MCF 10A (cell line): ENCODE results near the gene MIPOL1. TPM values are rescaled to one million over a fixed set of nuclear protein-coding genes. Genes with fewer than 3 reads are reported as not detected.
"Not testable (repeated sequence)": the region's sequence is repeated elsewhere in the genome, so short reads cannot be mapped to it uniquely, and the experiment has no call there.

ENCODE experiments used
- BruUV-seq: library from RNA; stranded (reverse); fragments of 400-500 nt; replicated peaks from 2 replicates; lab custom pipeline; 2021; lab: Mats Ljungman, UMichigan
- CTCF ChIA-PET: fragments of 300-600 bp; sonication (Branson Sonifier 250); formaldehyde crosslinking; extraction: SDS; loops from one replicate; lab custom pipeline; 2021; ENCODE audit warnings: antibody characterized with exemption, inconsistent platforms; lab: Yijun Ruan, JAX
- POLR2A ChIA-PET: fragments of 300-600, 350-650 bp; sonication (Branson Sonifier 250); formaldehyde crosslinking; extraction: SDS; loops from one replicate; lab custom pipeline; 2020; ENCODE audit warnings: antibody characterized with exemption, inconsistent platforms; lab: Yijun Ruan, JAX
- DNase-seq: peaks from one replicate; pipeline ENCODE4 v3.0.0-alpha.2; 2018; ENCODE audit not compliant: unreplicated experiment
- H3K27ac Mint-ChIP-seq: one replicate; pipeline ENCODE4 v1.8.0; 2022; ENCODE audit warnings: mild to moderate bottlenecking, low read depth, mixed read lengths; ENCODE audit not compliant: unreplicated experiment
- H3K27me3 Mint-ChIP-seq: one replicate; pipeline ENCODE4 v1.8.0; 2022; ENCODE audit warnings: mixed read lengths; ENCODE audit not compliant: insufficient read depth, unreplicated experiment
- H3K36me3 Mint-ChIP-seq: one replicate; pipeline ENCODE4 v1.8.0; 2022; ENCODE audit warnings: mild to moderate bottlenecking, moderate library complexity, mixed read lengths; ENCODE audit not compliant: insufficient read depth, unreplicated experiment
- H3K4me1 Mint-ChIP-seq: one replicate; pipeline ENCODE4 v1.8.0; 2022; ENCODE audit warnings: mixed read lengths; ENCODE audit not compliant: insufficient read depth, unreplicated experiment
- H3K4me3 Mint-ChIP-seq: one replicate; pipeline ENCODE4 v1.8.0; 2022; ENCODE audit warnings: mild to moderate bottlenecking, moderate library complexity, mixed read lengths; ENCODE audit not compliant: unreplicated experiment
- H3K9me3 Mint-ChIP-seq: one replicate; pipeline ENCODE4 v1.8.0; 2022; ENCODE audit warnings: mixed read lengths; ENCODE audit not compliant: unreplicated experiment
- CTCF ChIP-seq: fragments of 200-600 bp; IDR thresholded peaks from one replicate; pipeline ENCODE4 v1.8.0; 2022; ENCODE audit warnings: antibody characterized with exemption, mild to moderate bottlenecking; ENCODE audit not compliant: unreplicated experiment
- intact Hi-C: fragments of 100-400 bp; cut with micrococcal nuclease; formaldehyde crosslinking; loops from 2 replicates; pipeline ENCODE4 v1.14.1; 2022
- total RNA-seq: library from RNA; stranded (reverse); gene quantifications from 2 replicates; pipeline ENCODE4 v1.2.3, GENCODE V29; 2022

Gene MIPOL1
- total RNA-seq, 1 experiment from 2014 or later: 16.3 TPM

- no peak for DNase-seq
- ChIA-PET CTCF (interaction anchor here (0.5 kb wide), 1 partner anchor 1657 kb away, joined by 3 read pairs; no protein-coding TSS in a partner anchor), POLR2A (interaction anchor here (2.2 kb wide), 1 partner anchor 14 kb away, joined by 5 read pairs; no protein-coding TSS in a partner anchor)
- no peak overlapping the region for H3K27ac Mint-ChIP-seq
- no peaks in the 10 kb centered on the region for H3K27me3 Mint-ChIP-seq
- H3K4me3 Mint-ChIP-seq: no peak overlapping the region
- no peaks in the 10 kb centered on the region for H3K36me3 Mint-ChIP-seq
- no peaks in the 10 kb centered on the region for H3K9me3 Mint-ChIP-seq
- no peak for TF ChIP-seq CTCF
- intact Hi-C loops: no loop called here
- no TSS peak for BruUV-seq
- H3K4me1 Mint-ChIP-seq: no peaks in the 10 kb centered on the region
Measured at GRCh38 chr14:37384870-37385596, 187.3 kb downstream of the MIPOL1 start.

- not testable (repeated sequence) for H3K27ac Mint-ChIP-seq
Measured at GRCh38 chr14:37397157-37397940, 199.6 kb downstream of the MIPOL1 start.

GRCh38 chr14:37397941-37398215 is 200.1 kb downstream of the MIPOL1 start:
- no TSS peak for BruUV-seq
- intact Hi-C loops: no loop called here
- TF ChIP-seq CTCF: no peak
- H3K4me1 Mint-ChIP-seq: no peaks in the 10 kb centered on the region
- ChIA-PET CTCF (no interaction called here), POLR2A (interaction anchor here (0.6 kb wide), 1 partner anchor 309 kb away, joined by 3 read pairs; no protein-coding TSS in a partner anchor)
- no peak overlapping the region for H3K27ac Mint-ChIP-seq
- H3K27me3 Mint-ChIP-seq: no peaks in the 10 kb centered on the region
- H3K36me3 Mint-ChIP-seq: peaks cover 6% of the 10 kb centered on the region
- no peak overlapping the region for H3K4me3 Mint-ChIP-seq
- peaks cover 17% of the 10 kb centered on the region for H3K9me3 Mint-ChIP-seq
- no peak for DNase-seq

More at GRCh38 chr14:37397157-37397940, 199.6 kb downstream of the MIPOL1 start:
- H3K9me3 Mint-ChIP-seq: peaks cover 17% of the 10 kb centered on the region
- H3K4me3 Mint-ChIP-seq, H3K36me3 Mint-ChIP-seq, BruUV-seq, intact Hi-C loops, H3K27me3 Mint-ChIP-seq, H3K4me1 Mint-ChIP-seq: not testable (repeated sequence)
- CTCF ChIA-PET: interaction anchor here (0.7 to 0.9 kb wide), 2 partner anchors 35 to 136 kb away, joined by 3 to 4 read pairs; no protein-coding TSS in a partner anchor
- peak; percentile 9 for DNase-seq
- POLR2A ChIA-PET: interaction anchor here (0.6 kb wide), 1 partner anchor 310 kb away, joined by 3 read pairs; no protein-coding TSS in a partner anchor

GRCh38 chr14:37399517-37399916 is 201.8 kb downstream of the MIPOL1 start:
- DNase-seq: no peak
- Mint-ChIP-seq H3K27ac (no peak overlapping the region), H3K4me1 (no peaks in the 10 kb centered on the region), H3K9me3 (peaks cover 12% of the 10 kb centered on the region), H3K36me3 (peaks cover 6% of the 10 kb centered on the region), H3K4me3 (no peak overlapping the region), H3K27me3 (no peaks in the 10 kb centered on the region)
- ChIA-PET POLR2A (interaction anchor here (1.1 kb wide), 1 partner anchor 22 kb away, joined by 3 read pairs; no protein-coding TSS in a partner anchor), CTCF (interaction anchor here (0.7 kb wide), 1 partner anchor 194 kb away, joined by 3 read pairs; no protein-coding TSS in a partner anchor)
- BruUV-seq: no TSS peak
- no peak for TF ChIP-seq CTCF
- intact Hi-C loops: no loop called here
